Omental fat pad (tissue), 4 donors: ENCODE results near the gene RPS6KA5. TPM values are rescaled to one million over a fixed set of nuclear protein-coding genes. Genes with fewer than 3 reads are reported as not detected.

ENCODE experiments used
- ATAC-seq: fragments of 150-250 bp; one replicate; pipeline ENCODE4 v1.9.1; 2016; ENCODE audit warnings: mild to moderate bottlenecking, moderate library complexity; ENCODE audit not compliant: low FRiP score
- DNase-seq: peaks from one replicate; pipeline ENCODE4 v3.0.0-alpha.2; 2019; ENCODE audit warnings: low spot score
- total RNA-seq, 4 donors: library from RNA; depleted of rRNA; stranded (reverse); fragments of >200 nt; gene quantifications; one replicate each; pipeline ENCODE4 v1.1.0, GENCODE V29; 2016
- TF ChIP-seq, protein P1 (sequence below), 3 donors: fragments of 450-650 bp; IDR thresholded peaks; one replicate each; pipeline ENCODE4 v1.5.1; 2016 to 2017; ENCODE audit warnings: antibody characterized with exemption in 3 of 3, mild to moderate bottlenecking in 3 of 3, moderate library complexity in 2 of 3

RPS6KA5 gene
- total RNA-seq, 4 donors from 2014 or later: 1.8 to 4.9 (median 3.2) TPM

DNA sequence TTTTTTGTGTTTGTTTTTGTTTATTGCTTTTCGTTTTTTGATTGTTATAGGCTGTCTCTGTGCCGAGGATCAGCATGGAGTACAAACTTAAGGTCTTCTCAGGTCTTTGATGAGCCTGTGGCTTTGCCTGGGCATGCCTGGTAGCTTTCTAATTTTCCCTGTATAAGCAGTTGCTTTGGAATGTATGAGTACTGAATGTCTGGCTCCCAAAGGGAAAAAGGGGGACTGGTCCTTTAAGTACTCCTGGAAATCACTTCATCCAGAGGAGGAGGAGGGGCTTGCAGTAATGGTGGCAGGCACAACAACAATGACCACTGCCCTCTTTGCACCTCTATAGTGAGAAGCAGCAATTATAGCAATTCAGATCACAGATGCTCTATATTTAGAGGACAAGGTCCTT lies 176.7 kb downstream of the RPS6KA5 start:
- TF ChIP-seq, protein P1, sequence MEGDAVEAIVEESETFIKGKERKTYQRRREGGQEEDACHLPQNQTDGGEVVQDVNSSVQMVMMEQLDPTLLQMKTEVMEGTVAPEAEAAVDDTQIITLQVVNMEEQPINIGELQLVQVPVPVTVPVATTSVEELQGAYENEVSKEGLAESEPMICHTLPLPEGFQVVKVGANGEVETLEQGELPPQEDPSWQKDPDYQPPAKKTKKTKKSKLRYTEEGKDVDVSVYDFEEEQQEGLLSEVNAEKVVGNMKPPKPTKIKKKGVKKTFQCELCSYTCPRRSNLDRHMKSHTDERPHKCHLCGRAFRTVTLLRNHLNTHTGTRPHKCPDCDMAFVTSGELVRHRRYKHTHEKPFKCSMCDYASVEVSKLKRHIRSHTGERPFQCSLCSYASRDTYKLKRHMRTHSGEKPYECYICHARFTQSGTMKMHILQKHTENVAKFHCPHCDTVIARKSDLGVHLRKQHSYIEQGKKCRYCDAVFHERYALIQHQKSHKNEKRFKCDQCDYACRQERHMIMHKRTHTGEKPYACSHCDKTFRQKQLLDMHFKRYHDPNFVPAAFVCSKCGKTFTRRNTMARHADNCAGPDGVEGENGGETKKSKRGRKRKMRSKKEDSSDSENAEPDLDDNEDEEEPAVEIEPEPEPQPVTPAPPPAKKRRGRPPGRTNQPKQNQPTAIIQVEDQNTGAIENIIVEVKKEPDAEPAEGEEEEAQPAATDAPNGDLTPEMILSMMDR (IDR thresholded peaks at IDR 0.05): no peak
- DNase-seq (no peak), ATAC-seq (no peak)

GRCh38 chr14:90883197-90883596 lies 177.2 kb downstream of the RPS6KA5 start:
- DNase-seq (no peak), ATAC-seq (no peak)
- TF ChIP-seq, protein P1 (IDR thresholded peaks at IDR 0.05): no peak

GRCh38 chr14:90880282-90880681 lies 180.2 kb downstream of the RPS6KA5 start:
- DNase-seq (no peak), ATAC-seq (no peak)
- TF ChIP-seq, protein P1 (IDR thresholded peaks at IDR 0.05): no peak

GRCh38 chr14:90874599-90874998 lies 185.8 kb downstream of the RPS6KA5 start:
- ATAC-seq (no peak), DNase-seq (no peak)
- TF ChIP-seq, protein P1 (IDR thresholded peaks at IDR 0.05): no peak

DNA sequence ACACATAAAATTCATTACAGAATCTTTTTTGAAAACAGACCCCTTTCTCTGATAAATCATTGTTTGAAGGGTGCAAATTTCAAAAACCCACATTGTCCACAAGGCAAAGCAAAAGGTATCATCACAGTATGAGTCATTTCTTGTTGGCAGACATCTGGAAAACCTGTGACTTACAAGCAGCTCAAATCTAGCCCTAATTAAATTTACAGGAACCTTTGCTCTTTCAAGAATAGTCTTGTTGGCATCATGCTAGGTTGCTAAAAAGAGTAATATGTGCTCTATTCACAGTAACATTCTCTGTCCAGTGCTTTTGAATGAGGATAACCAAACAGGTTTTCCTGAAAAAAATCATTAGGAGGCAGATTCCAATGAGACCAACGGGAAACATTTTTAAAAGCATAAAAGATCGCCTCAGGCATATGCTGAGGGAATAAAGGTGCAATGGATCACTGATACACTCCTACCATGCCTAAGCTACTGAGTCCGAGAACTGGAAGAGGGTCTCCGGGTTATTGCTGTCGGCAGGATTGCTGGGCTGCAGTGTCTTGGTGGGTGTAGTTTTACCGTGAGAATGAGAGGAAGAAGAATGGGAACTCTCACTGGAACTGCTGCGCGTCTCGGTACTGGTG lies 188.7 kb downstream of the RPS6KA5 start:
- DNase-seq (no peak), ATAC-seq (peak; percentile 66)
- TF ChIP-seq, protein P1 (IDR thresholded peaks at IDR 0.05): no peak

DNA sequence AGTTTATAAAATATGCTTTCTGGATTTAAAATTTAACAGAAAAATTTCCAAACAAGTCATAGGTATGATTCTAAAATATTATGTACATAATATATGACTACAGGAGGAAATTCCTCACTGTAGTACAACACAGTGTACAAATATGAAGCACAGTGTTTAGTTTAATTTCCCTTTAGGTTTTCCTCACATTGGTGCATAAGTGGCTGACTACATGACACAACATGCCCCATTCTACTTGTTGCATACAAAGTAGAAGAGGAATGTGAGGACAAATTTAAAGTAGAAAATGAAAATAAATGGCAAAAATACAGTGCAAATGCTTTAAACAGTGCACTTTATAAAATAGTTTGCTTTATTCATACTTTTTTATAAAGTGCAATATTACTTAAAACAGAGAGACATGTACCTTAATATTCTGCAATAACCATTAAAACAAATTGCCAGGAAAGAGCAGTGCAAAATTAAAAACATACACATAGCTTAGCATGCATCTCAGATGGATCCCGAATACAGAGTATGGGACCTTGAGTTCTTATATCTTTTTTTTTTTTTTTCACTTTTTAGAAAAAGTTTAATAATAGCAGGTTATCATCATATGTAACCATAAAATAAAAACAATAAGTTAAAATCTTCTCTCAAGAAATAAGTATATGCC lies 189.4 kb downstream of the RPS6KA5 start:
- TF ChIP-seq, protein P1 (IDR thresholded peaks at IDR 0.05): no peak
- ATAC-seq (no peak), DNase-seq (no peak)

DNA sequence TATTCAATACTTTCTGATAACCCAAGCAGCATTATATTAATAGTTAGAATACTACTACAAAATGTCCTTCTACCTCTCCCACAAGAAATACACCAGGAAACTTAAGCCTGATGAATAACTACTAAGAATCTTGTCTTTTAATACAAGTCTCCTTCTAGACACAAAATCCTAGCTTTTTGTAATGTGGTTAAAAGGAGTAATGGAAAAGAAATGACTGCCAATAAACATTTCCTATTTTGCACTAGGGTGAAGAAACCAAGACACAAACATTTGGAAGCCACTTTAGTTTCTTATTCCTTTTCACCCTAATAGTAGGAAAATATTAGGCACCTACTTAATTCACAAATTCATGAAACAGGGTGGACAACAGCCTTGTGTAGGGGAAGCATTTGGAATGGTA lies 192.9 kb downstream of the RPS6KA5 start:
- DNase-seq (no peak), ATAC-seq (no peak)
- TF ChIP-seq, protein P1 (IDR thresholded peaks at IDR 0.05): no peak
